HL-60 (cell line): ENCODE measurements around the gene CBLN2.

ENCODE experiments used
- DNase-seq, 2 experiments: peaks; one replicate each; pipeline ENCODE4 v3.0.0-alpha.2; 2010 to 2020; ENCODE audit warnings: low read depth in 1 of 2, low spot score in 1 of 2
- H3K27ac ChIP-seq: fragments of 250-450 bp; sonication (Bioruptor Pico); replicated peaks from 2 replicates; pipeline ENCODE4 v1.5.1; 2020; ENCODE audit warnings: mild to moderate bottlenecking, moderate library complexity
- H3K27me3 ChIP-seq: fragments of 250-450 bp; sonication (Bioruptor Pico); 2 replicates; pipeline ENCODE4 v1.5.1; 2021; ENCODE audit warnings: mild to moderate bottlenecking, moderate library complexity; ENCODE audit not compliant: insufficient read depth, poor library complexity, severe bottlenecking
- H3K4me3 ChIP-seq: replicated peaks from 2 replicates; pipeline ENCODE4 v1.5.1; 2011; ENCODE audit warnings: mild to moderate bottlenecking, control low read depth, low read length; ENCODE audit not compliant: insufficient read depth
- GABPA ChIP-seq: IDR thresholded peaks from 2 replicates; pipeline ENCODE4 v1.6.1; 2012; ENCODE audit warnings: low read depth
- POLR2AphosphoS5 ChIP-seq: IDR thresholded peaks from 2 replicates; pipeline ENCODE4 v1.6.1; 2012; ENCODE audit warnings: low read depth
- SPI1 ChIP-seq: IDR thresholded peaks from 2 replicates; pipeline ENCODE4 v1.6.1; 2012; ENCODE audit warnings: low read depth, mild to moderate bottlenecking, borderline replicate concordance
- TF ChIP-seq, protein P1 (sequence below): IDR thresholded peaks from 2 replicates; pipeline ENCODE4 v1.6.1; 2012; ENCODE audit warnings: low read depth; ENCODE audit not compliant: insufficient replicate concordance
- TF ChIP-seq, protein P2 (sequence below): IDR thresholded peaks from one replicate; pipeline ENCODE4 v1.5.1; 2011; ENCODE audit warnings: low read length, control low read depth, inconsistent platforms; ENCODE audit not compliant: insufficient read depth

The CBLN2 gene

DNA sequence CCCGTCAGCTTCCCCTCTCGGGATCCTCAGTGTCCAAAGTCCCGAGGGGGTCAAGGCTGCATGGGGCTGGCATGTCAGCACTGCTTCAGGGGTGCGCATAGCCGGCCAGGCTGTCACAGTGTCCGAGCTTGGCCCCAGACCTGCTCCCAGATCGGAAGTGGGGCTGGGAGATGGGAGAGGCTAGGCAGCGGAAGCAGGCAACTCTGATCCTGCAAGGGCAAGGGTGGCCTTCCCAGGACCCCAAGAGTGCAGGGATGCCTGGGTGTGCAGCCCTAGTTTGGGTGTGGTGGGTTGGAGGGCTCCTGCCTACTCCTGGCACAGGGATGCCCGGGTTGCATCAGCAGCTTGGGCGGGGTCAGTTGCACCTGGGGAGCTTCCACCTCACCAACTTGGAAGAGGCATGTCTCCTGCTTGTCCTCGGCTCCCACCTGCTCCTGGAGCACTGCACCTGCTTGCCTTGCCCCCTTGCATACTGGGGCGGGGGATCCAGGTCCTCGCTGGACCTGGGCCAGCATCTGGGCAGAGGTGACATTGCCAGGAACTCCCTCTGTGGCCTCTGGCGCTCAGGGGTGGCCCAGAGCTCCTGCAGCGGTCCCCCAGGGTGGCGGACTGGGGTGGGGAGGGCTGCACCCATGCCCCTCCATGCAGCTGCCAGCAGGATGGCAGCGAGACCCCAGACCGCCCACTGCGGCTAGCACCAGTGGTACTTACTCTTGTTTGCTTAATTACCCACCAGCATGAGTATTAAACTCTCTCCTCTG is 41.3 kb downstream of the CBLN2 start:
- Histone ChIP-seq H3K27ac (no peak overlapping the region), H3K27me3 (no peaks in the 10 kb centered on the region), H3K4me3 (no peak overlapping the region)
- DNase-seq = no peak
- TF ChIP-seq, protein P1, sequence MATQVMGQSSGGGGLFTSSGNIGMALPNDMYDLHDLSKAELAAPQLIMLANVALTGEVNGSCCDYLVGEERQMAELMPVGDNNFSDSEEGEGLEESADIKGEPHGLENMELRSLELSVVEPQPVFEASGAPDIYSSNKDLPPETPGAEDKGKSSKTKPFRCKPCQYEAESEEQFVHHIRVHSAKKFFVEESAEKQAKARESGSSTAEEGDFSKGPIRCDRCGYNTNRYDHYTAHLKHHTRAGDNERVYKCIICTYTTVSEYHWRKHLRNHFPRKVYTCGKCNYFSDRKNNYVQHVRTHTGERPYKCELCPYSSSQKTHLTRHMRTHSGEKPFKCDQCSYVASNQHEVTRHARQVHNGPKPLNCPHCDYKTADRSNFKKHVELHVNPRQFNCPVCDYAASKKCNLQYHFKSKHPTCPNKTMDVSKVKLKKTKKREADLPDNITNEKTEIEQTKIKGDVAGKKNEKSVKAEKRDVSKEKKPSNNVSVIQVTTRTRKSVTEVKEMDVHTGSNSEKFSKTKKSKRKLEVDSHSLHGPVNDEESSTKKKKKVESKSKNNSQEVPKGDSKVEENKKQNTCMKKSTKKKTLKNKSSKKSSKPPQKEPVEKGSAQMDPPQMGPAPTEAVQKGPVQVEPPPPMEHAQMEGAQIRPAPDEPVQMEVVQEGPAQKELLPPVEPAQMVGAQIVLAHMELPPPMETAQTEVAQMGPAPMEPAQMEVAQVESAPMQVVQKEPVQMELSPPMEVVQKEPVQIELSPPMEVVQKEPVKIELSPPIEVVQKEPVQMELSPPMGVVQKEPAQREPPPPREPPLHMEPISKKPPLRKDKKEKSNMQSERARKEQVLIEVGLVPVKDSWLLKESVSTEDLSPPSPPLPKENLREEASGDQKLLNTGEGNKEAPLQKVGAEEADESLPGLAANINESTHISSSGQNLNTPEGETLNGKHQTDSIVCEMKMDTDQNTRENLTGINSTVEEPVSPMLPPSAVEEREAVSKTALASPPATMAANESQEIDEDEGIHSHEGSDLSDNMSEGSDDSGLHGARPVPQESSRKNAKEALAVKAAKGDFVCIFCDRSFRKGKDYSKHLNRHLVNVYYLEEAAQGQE = no peak
- TF ChIP-seq SPI1 (no peak), POLR2AphosphoS5 (no peak), GABPA (no peak)
- TF ChIP-seq, protein P2, sequence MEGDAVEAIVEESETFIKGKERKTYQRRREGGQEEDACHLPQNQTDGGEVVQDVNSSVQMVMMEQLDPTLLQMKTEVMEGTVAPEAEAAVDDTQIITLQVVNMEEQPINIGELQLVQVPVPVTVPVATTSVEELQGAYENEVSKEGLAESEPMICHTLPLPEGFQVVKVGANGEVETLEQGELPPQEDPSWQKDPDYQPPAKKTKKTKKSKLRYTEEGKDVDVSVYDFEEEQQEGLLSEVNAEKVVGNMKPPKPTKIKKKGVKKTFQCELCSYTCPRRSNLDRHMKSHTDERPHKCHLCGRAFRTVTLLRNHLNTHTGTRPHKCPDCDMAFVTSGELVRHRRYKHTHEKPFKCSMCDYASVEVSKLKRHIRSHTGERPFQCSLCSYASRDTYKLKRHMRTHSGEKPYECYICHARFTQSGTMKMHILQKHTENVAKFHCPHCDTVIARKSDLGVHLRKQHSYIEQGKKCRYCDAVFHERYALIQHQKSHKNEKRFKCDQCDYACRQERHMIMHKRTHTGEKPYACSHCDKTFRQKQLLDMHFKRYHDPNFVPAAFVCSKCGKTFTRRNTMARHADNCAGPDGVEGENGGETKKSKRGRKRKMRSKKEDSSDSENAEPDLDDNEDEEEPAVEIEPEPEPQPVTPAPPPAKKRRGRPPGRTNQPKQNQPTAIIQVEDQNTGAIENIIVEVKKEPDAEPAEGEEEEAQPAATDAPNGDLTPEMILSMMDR = no peak

DNA sequence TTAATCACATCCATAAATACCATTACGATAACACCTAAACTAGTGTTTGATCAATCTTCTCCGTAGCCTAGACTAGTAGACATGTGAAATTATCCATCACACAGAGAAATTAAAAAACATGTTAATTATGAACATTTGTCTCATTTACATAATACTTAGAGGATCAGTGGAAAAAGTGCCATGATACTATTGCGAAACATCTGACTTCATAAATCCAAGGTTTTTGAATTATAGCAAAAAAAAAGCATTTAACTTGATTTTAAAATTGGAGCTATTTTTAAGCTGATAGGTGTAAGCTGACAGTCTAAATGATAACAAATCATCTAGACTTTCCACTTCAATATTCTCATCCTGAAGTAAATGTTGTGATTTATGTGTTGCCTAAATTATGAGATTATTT is 51.6 kb downstream of the CBLN2 start:
- TF ChIP-seq, protein P1 = no peak
- TF ChIP-seq GABPA (no peak), POLR2AphosphoS5 (no peak), SPI1 (no peak)
- TF ChIP-seq, protein P2 = no peak
- Histone ChIP-seq H3K4me3 (no peak overlapping the region), H3K27ac (no peak overlapping the region), H3K27me3 (no peaks in the 10 kb centered on the region)
- no peak for DNase-seq
